Activated T-cell treated with anti-CD3 and anti-CD28 coated beads, Interleukin-2, amount 50 U/mL, for 48 hours (primary cell): Measurements from ENCODE around the gene GPR33.
"Not testable (repeated sequence)": the region's sequence is repeated elsewhere in the genome, so short reads cannot be mapped to it uniquely, and the experiment has no call there.

Experiments
- DNase-seq, 2 experiments: peaks; one replicate each; pipeline ENCODE4 v3.0.0-alpha.2; 2020

Gene GPR33

GRCh38 chr14:31457665-31458659 lies 29.9 kb downstream of the GPR33 start:
- DNase-seq, result no peak

- DNase-seq, result peak; percentile 93 to 95
These were observed 30.8 kb downstream of the GPR33 start, which contains the start of gene DTD2 for GRCh38 chr14:31456841-31457664. Gene DTD2 (minus strand): TSS chr14:31457506. CDS start chr14:31457393, 113 bp downstream.

- DNase-seq, result no peak
These were observed 37.7 kb downstream of the GPR33 start for GRCh38 chr14:31449971-31450610.

- no peak for DNase-seq
These were observed 38.7 kb downstream of the GPR33 start for GRCh38 chr14:31449136-31449535.

- no peak for DNase-seq
These were observed 42.1 kb downstream of the GPR33 start for GRCh38 chr14:31445703-31446102.

GRCh38 chr14:31442284-31442683 lies 45.6 kb downstream of the GPR33 start:
- DNase-seq, result no peak

GRCh38 chr14:31441273-31442111 lies 46.3 kb downstream of the GPR33 start:
- no peak for DNase-seq

- no peak for DNase-seq
These were observed 47.6 kb downstream of the GPR33 start for GRCh38 chr14:31440280-31440679.

GRCh38 chr14:31439561-31439960 lies 48.3 kb downstream of the GPR33 start:
- no peak for DNase-seq

- DNase-seq, result not testable (repeated sequence)
These were observed 50.7 kb downstream of the GPR33 start for GRCh38 chr14:31437045-31437691.

GRCh38 chr14:31435276-31435675 lies 52.6 kb downstream of the GPR33 start:
- DNase-seq, result no peak
